Measurements from ENCODE around the gene MASP1.
"Not testable (repeated sequence)": the region's sequence is repeated elsewhere in the genome, so short reads cannot be mapped to it uniquely, and the experiment has no call there.

MASP1 gene

DNA sequence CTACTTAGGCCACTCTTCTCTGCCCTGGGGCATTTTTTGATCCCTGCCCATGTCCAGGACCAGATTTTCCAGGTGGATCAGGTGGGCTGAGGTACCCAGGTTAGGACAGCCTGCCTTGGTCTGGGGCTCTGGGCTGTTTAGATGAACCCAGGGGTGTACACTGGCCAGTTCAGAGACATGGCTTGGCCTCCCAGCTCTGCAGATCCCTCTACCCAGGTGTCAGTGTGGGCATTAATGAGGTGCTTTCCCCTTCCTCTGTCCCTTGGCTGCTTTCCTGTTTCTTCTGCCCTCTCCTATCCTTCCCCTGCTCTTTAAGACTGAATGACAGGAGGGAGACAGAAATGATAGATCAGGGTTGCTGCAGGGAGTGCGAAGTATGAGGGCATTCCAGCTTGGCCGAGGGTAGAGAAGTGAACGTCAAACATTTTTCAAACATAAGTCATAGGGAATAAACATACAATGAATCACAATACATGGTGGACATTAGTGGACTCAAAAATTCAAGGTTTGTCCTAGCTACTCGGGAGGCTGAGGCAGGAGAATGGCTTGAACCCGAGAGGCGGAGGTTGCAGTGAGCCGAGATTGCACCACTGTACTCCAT is 63.8 kb downstream of the MASP1 start:
- no peak for DNase-seq (ENCODE audit: low read depth in 2 of 2)

DNA sequence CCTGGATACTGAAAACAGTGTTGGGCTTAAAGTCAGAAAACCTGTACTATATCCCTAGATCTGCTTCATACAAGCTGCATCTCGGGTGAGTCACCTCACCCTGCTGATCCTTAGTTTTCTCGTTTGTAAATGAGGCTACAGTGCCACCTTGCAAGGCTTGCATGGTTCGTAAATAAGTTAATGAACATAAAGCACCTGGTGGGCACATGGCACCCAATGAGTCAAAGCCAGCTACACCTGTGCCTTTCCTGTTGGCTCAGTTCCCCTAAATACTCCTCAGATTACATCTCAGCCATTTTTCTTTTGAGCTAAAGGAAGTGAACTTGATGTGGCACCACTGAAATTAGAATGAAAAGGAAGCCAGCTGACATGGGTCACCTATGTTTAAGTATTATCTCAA is 67.7 kb downstream of the MASP1 start:
- DNase-seq (ENCODE audit: low read depth in 2 of 2), result no peak

DNA sequence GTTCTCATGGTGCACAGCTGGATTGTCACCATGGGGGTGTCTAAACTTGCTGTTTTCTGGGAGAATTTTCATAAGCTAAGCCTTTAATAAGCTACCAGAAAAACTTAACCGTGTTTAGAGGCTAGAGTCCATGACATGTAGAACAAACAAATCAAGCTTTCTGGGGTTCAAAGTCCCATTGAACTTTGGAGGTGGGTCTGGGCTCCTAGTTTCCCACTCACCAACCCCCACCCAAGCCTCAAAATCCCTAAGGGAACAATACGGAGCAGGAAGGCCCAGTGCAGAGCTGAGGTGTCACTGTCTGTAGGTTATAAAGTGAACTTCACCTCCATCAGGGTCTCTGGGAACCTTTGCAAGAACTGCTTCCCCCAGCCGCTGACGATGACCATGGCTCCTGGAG is 68.7 kb downstream of the MASP1 start:
- no peak for DNase-seq (ENCODE audit: low read depth in 2 of 2)

DNA sequence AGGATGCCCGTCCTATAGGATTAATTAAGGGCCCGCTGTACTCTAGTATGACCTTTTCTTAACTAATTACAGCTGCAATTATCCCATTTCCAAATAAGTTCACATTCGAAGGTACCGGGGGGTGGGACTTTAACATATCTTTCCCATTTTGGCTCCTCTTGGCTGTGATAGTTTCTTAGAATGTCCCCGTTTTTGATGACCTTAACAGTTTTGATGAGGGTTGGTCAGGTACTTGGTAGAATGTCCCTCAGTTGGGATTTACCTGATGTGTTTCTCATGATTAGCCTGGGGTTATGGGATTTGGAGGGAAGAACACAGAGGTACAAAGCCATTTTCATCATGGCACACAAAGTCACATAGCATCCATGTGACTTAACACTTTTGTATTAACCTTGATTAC is 76.1 kb downstream of the MASP1 start:
- no peak for DNase-seq (ENCODE audit: low read depth in 2 of 2)

DNA sequence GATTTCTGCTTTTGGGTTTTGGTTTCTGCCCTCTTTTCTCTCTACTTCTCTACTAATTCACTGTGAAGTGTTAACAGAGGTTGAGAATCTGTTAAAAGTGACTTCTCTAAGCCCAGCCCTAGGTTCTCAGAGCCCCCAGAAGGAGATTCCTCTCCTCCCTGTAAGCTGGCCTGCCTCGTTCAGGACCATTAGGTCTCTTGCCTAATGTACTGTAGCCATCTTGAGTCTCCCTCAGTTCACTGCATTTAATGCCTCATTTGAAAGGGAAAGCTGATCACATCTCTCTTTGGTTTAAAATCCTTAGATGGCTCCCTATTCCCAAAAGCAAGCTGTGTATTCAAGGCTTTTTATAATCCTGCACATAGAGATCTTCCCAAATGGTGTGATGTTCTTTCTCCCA is 77.9 kb downstream of the MASP1 start:
- DNase-seq (ENCODE audit: low read depth in 2 of 2), result no peak

DNA sequence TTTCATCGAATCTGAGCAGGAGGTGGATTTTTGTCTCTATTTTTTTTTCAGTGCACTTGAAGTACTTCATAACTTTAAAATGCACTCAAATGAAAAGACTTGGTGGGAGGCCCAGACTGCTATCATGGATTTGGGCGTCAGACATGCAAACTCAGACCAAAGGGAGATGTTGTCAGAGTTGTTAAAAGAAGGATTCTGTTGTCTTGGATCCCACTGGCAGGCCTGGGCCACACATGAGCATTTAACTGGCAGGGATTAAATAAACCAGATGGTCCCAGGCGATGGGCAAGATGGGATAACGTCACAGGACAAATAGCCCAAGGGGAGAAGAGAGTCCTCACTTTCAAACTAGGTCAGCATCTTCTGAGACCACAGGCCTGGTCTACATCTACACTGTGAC is 78.8 kb downstream of the MASP1 start:
- DNase-seq (ENCODE audit: low read depth in 2 of 2), result no peak

DNA sequence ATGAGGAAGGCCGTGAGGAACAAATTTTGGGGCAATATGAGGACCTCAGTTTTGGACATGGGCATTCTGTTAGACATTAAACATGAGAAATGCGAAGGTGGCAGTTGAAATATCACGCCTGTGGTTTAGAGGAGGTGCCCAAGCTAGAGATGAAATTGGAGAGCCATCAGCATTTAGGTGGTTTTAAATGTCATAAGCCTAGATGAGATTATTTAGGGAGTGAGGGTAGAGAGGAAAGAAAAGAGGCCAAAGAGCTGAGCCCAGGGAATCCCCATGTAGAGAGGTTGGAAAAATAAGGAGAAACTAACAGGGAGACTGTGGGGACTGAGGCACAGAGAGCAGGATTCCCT is 79.4 kb downstream of the MASP1 start:
- no peak for DNase-seq (ENCODE audit: low read depth in 2 of 2)

DNA sequence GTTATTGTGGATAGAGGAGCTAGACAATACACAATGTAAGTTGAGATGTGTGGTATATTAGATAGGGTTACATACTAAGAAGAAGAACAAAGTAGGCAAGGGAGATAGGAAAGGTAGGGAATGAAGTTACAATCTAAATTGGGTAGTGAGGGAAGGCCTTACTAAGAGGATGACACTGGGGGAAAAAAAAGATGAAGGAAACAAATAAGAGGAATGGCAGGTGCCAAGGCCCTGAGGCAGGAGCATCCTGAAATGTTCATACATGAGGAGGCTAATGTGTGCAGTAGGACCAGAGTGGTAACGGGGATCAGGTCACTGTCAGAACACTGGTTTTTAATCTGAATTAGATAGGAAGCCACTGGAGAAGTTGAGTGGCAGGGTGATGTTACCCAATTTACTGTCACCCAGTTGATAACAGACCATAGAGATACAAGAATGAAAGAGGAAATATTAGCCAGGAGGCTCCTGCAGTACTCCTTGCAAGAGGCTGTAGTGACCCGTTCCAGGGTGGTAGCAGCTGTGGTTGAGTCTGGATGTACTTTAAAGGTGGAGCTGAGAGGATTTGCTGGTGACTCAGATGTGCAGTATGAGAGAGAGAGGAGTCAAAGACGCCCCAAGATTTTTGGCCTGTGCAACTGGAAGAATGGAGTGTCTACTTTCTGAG is 79.9 kb downstream of the MASP1 start:
- no peak for DNase-seq (ENCODE audit: low read depth in 2 of 2)

DNA sequence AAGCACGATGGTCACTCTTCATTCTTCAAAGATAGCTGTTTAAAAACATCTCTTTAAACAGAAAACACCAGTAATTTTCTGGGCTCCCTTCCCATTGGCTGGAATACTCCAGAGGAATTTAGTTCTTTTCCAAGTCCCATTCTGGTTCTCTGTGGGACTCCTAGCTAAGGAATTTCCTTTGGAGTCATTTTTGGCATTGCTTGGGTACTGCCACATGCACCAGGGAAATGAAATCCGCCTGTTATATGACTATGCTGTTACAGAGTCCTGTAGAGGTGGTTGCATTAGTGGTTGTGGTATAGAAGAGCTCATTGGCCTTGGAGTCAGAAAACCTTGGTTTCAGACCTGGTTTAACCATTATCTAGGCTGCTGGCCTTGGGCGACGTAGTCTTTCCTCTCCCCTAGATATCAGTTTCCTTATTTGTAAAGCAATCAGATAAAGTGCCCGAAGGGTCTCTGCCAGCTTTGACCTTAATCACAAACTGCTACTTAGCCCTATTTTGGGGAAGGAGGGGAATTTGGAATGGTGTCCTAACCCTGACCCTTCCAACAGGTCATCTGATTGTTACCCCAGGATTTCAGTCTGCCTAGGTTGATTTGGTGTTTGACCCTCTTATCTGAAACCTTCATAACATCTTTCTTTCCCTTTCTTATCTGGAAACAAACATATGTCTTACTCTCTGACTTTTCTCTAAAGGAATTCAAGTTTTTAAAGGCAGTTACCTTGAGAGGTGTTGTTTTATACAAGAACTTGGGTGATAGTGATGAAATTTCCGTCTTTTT is 80.8 kb downstream of the MASP1 start:
- DNase-seq (ENCODE audit: low read depth in 2 of 2), result no peak

DNA sequence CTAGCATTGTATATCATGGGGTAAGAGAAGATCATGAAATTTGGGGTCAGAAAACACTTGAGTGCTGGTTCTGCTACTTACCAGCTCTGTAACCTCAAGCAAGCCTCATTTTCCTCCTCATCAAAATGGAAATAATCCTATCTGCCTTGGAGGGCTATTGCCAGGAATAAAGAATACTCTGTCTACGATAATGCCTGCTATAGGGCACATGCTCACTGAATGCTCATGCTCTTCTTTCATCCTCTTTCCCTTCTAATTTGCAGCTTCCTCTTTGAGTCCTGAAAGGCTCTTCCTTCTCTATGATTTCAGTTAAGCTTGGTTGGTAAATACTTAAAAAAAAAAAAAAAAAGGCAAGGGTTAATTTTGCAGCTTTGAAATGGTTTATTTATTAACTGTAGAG is 81.4 kb downstream of the MASP1 start:
- no peak for DNase-seq (ENCODE audit: low read depth in 2 of 2)

DNA sequence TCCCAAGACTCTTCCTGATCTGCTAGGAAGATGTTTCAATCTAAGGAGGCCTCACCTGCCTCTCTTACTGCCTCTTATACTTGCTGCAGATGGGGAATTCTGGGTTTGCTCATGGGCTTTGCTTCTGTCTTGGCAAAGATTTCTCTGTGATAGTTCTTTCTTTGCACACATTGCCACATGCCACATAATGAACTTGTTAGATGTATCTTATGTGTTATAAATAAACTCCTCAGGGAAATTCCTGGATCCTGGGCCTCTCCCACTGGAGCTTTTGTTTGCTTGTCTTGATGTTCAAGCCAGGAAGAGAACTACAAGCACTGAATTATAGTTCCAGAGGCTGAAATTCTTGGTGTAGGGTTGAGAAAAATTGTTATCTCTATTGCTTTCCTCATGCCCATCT is 82.0 kb downstream of the MASP1 start:
- DNase-seq (ENCODE audit: low read depth in 2 of 2), result no peak

DNA sequence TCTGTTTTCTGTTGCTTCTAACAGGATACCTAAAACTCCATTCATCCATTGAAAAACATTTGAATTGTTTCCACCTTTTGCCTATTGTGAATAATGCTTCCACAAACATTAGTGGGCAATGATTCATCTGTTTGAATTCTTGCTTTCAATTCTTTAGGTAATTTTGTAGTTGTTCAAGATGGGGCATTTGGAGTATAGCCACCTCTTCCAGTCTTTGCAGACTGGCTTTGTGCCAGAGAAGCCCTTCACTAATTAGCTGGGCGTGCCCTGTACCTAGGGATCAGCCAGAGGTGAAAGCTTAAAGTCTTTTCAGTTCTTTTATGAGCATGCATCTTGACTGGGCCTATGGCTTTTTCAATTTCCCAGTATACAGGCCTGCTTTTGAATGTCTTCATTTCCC is 83.4 kb downstream of the MASP1 start:
- DNase-seq (ENCODE audit: low read depth in 2 of 2), result no peak

DNA sequence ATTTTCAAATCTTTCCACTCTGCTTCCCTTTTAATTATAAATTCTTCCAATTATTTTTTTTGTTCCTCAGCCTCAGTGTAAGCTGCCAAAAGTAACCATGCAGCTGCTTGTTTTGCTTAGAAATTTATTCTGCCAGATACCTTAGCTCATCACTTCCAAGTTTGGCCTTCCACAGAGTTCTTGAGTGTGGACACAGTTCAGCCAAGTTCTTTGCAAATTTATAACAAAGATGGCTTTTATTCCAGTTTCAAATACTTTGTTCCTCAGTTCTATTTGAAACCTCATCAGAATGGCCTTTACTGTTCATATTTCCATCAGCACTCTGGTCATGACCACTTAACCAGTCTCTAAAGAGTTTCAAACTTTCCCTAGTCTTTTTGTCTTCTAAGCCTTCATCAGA is 83.9 kb downstream of the MASP1 start:
- DNase-seq (ENCODE audit: low read depth in 2 of 2), result no peak

DNA sequence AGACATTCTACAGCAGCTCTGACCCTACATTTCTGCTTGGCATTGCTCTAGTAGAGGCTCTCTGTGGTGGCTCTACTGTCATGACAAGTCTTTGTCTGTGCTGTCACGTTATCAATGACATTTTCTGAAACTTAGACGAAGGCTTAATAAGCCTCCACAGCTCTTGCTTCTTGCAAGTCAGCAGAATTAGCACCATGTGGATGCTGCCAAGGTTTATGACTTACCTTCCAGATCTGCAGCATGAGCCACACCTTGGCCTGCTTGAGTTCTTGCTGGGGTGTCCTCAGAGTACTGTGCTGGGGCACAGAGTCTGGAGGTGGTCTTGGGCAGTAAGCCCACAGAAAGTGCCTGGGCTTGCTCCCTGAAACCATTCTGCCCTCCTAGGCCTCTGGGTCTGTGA is 84.5 kb downstream of the MASP1 start:
- no peak for DNase-seq (ENCODE audit: low read depth in 2 of 2)

DNA sequence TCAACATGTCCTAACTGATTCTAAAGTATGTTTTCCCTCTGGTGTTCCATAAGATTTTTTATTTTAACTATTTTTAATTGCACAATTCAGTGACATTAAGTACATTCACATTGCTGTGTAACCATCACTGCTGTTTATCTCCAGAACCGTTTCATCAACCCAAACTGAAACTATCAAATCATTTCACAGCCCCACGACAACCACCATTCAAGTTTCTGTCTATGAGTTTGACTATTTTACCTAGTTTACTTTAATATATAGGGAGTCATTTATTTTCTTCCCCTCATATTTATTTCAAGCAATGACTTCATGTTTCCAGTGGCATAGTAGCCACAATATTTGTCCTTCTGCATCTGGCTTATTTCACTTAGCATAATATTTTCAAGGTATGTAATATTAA is 85.9 kb downstream of the MASP1 start:
- no peak for DNase-seq (ENCODE audit: low read depth in 2 of 2)

DNA sequence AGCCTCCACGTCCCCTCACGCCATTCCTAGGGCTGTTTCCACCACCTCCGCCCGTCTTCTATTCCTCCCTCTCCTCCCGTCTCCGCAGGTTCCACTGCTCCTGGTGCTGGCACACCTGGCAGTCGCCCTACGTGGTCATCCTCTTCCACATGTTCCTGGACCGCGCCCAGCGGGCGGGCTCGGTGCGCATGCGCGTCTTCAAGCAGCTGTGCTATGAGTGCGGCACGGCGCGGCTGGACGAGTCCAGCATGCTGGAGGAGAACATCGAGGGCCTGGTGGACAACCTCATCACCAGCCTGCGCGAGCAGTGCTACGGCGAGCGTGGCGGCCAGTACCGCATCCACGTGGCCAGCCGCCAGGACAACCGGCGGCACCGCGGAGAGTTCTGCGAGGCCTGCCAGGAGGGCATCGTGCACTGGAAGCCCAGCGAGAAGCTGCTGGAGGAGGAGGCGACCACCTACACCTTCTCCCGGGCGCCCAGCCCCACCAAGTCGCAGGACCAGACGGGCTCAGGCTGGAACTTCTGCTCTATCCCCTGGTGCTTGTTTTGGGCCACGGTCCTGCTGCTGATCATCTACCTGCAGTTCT is 92.0 kb downstream of the MASP1 start:
- not testable (repeated sequence) for DNase-seq (ENCODE audit: low read depth in 2 of 2)

DNA sequence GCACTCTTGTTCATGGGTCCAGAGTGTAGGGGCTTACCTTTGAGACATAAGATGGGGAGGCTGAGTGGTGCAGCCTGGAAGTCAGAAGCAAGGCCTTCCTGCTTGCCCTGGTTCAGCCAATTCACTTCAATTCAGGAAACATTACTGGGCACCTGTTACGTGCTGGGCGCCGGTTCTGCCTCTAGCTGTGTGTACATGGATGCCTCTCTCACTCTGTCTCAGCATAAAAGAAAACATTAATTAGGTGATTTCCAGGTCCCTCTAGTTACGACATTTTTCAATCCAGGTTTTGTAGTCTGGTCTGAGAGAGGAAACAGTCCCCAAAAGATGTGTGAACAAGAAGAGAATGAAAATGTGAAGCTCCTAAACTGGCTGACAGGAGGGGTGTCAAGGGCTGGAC is 93.0 kb downstream of the MASP1 start:
- no peak for DNase-seq (ENCODE audit: low read depth in 2 of 2)

DNA sequence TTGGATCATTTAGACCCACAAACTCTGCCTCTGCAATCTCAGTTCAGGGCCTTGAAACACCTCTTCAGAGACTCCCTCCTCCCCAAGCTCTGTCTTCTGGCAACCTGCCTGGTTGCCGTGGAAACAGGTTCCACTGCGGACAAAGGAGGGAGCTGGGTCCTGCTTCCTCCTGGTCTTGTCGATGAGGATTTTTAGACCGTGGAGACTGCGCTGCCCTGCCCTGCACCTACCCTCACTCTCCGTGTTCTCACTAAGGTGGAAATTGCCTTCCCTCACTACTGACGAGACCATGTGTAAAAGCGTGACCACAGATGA is 94.2 kb downstream of the MASP1 start, which contains the start of gene RTP1:
RTP1 (plus strand) TSS at position 152 of the 315 bp plus-strand sequence; CDS start at position 182, 30 bp downstream.
- no peak for DNase-seq (ENCODE audit: low read depth in 2 of 2)

DNA sequence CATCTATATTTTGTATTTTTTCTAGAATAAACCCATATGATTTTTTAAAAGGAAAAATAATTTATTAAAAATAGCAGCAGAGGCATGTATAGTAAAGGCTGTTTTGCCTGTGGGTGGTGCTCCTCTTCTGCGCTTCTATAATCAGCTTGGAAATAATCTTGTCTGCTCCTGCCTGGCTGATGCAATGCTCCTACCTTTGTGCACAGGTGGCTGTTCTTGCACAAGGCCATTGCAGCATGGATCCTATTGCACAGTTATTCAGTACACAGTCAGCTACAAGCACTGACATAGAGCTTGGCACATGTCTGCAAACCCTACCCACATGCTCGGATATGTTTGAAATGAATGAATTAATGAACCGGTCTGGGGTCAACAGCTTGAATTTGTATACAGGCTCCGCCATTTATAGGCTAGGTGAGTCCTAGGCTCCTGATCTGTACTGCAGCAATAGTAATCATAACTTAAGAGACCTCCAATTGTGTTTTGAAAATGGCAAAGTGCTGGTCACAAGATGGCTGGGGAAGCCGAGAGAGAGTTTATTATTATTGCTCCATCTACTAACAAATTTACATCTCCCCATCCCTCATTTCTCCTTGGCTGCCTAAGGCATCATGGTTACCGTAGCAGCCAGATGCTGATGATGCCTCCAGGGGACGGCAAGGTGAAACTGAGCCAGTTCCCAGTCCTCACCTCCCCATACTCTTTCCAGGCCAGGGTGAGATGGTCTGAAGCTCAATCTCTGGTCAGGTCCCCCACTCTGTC is 94.8 kb downstream of the MASP1 start:
- no peak for DNase-seq (ENCODE audit: low read depth in 2 of 2)

DNA sequence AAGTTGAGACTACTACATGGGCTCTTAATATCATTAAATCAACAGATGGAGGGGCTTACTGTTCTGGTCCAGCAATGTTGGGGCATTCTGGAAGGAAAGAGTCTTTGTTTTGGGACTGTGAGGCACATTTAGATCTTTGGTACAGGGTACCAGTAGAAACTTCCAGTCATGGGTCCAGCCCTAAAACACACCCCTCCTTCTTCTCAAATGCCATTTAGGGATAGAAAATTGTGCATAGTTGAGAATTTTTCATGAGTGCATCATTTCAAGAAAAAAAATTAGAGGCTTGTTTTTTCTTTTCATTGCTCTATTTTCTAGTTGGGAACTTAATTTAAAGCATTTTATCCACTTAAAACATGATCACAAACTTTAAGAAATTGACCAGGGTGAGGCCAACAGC is 98.4 kb downstream of the MASP1 start:
- DNase-seq (ENCODE audit: low read depth in 2 of 2), result no peak

DNA sequence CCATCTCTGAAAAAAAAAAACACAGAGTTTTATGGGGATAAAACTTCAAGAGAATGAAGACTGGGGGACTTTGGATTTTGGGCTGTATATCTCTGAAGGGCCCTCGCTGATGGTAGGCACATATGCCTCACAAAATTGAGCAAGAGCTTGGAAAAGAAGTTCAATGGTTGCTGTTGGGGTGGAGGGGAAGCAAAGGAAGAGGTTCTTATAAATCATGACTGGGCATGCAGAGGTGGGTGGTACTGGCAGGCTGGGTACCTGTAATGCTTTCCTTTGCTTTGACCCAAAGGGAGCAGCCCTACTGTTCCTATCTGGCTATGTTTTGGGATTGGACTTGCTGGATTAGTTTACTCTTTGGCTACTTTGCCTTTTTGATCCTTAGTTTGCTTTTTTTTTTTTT is 100.3 kb downstream of the MASP1 start:
- DNase-seq (ENCODE audit: low read depth in 2 of 2), result no peak

DNA sequence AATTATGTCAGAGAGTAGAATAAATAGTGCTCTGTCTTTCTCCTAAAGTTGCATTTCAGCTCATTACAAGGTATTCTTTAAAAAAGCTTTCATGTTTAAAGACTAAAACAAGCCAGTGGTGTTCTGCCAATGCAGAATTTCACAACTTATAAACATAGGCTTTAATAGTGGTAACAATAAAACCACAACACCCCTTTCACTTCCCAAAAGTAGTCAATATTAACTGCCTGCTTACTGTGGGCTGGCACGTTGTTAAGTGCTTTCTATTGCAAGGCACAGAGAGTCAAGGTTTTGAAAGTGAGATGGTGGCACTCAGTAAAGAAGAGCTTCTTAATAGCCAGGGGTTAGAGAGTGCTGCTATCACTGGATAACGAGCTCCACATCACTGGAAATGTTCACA is 102.6 kb downstream of the MASP1 start:
- no peak for DNase-seq (ENCODE audit: low read depth in 2 of 2)
